GM06990 (cell line): ENCODE data around the gene HP1BP3.

Source experiments
- DNase-seq: peaks from one replicate; pipeline ENCODE4 v3.0.0-alpha.2; 2011; ENCODE audit not compliant: insufficient read length; ENCODE audit errors: extremely low read depth
- H3K27me3 ChIP-seq: replicated peaks from 2 replicates; pipeline ENCODE4 v1.6.0; 2011; ENCODE audit warnings: low read length; ENCODE audit not compliant: control insufficient read depth, insufficient read depth
- H3K36me3 ChIP-seq: 2 replicates; pipeline ENCODE4 v1.5.1; 2011; ENCODE audit warnings: low read length; ENCODE audit not compliant: control insufficient read depth, insufficient read depth
- H3K4me3 ChIP-seq: replicated peaks from 2 replicates; pipeline ENCODE4 v1.5.1; 2011; ENCODE audit warnings: low read depth, mild to moderate bottlenecking, control low read depth, low read length
- TF ChIP-seq, protein P1 (sequence below): IDR thresholded peaks from 2 replicates; pipeline ENCODE4 v1.5.1; 2011; ENCODE audit warnings: low read length, control low read depth, mild to moderate bottlenecking, inconsistent platforms; ENCODE audit not compliant: insufficient read depth, poor library complexity, severe bottlenecking

The HP1BP3 gene

DNA sequence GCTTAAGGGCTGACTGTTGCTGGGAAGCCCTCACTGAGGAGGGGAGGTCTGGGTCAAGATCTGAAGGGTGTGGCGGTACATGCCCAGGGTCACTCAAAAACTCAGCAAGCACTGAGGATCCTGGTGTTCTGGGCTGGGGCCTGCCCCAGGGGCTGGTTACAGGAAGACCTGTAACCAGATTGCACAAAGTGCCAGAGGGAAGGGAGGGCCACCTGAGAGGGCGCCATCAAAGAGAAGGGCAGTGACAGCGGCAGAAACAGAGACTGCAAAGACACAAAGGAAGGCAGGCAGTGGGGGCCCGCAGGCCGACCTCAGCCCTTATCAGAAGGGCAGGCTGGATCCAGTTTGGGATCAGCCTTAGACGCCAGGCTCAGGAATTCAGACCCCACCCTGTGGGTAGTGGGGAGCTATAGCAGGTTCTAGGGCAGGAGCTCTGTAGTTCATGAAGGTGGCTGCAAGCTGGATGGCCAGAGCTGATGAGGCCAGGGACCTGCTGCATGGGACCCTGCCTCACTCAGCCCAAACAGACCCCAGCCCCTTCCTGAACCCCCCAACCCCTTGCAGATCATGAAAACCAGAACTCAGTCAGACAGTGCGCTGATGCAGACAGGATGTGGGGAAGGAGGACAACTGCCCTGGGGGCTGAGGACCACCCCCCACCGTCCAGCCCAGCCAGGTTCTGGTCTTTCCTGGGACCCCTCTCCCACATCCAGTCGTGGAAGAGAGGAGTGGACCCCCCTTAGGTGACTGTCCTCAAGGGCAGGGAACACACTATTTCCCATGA is 58.5 kb downstream of the HP1BP3 start:
- no peak for DNase-seq
- no peaks in the 10 kb centered on the region for H3K36me3 ChIP-seq
- peaks cover 3% of the 10 kb centered on the region; the same call in 1 of the 2 replicates for H3K27me3 ChIP-seq
- no peak overlapping the region for H3K4me3 ChIP-seq
- TF ChIP-seq, protein P1, sequence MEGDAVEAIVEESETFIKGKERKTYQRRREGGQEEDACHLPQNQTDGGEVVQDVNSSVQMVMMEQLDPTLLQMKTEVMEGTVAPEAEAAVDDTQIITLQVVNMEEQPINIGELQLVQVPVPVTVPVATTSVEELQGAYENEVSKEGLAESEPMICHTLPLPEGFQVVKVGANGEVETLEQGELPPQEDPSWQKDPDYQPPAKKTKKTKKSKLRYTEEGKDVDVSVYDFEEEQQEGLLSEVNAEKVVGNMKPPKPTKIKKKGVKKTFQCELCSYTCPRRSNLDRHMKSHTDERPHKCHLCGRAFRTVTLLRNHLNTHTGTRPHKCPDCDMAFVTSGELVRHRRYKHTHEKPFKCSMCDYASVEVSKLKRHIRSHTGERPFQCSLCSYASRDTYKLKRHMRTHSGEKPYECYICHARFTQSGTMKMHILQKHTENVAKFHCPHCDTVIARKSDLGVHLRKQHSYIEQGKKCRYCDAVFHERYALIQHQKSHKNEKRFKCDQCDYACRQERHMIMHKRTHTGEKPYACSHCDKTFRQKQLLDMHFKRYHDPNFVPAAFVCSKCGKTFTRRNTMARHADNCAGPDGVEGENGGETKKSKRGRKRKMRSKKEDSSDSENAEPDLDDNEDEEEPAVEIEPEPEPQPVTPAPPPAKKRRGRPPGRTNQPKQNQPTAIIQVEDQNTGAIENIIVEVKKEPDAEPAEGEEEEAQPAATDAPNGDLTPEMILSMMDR: no peak

DNA sequence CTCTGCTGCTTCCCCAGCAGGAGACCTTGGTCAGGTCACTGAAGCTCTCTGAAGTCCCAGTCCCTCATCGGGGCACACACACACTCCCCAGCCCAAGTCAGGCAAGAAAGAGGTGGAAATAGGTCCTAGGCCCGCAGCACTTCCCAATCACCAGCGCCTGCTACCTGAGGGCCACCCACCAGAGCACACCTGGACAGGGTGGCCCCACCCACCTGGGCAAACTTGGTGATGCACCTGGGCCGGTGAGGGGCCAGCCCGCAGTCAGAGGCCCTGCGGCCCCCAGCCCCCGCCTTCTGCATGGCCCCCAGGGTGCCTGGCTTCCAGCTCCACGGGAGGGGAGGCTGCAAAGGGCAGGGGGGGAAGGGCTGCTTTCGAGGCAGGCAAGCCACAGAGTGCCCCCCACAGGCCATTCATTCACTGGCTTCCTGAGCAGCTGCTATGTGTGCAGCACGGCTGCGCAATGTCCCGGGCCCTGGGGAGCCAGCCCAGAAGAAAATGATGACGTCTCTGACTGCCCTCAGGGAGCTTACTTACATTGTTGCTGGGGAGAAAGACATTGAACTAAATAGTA is 59.3 kb downstream of the HP1BP3 start:
- H3K36me3 ChIP-seq: no peaks in the 10 kb centered on the region
- DNase-seq: no peak
- TF ChIP-seq, protein P1: peak; percentile 29
- no peak overlapping the region for H3K4me3 ChIP-seq
- H3K27me3 ChIP-seq: peaks cover 3% of the 10 kb centered on the region; the same call in 1 of the 2 replicates

DNA sequence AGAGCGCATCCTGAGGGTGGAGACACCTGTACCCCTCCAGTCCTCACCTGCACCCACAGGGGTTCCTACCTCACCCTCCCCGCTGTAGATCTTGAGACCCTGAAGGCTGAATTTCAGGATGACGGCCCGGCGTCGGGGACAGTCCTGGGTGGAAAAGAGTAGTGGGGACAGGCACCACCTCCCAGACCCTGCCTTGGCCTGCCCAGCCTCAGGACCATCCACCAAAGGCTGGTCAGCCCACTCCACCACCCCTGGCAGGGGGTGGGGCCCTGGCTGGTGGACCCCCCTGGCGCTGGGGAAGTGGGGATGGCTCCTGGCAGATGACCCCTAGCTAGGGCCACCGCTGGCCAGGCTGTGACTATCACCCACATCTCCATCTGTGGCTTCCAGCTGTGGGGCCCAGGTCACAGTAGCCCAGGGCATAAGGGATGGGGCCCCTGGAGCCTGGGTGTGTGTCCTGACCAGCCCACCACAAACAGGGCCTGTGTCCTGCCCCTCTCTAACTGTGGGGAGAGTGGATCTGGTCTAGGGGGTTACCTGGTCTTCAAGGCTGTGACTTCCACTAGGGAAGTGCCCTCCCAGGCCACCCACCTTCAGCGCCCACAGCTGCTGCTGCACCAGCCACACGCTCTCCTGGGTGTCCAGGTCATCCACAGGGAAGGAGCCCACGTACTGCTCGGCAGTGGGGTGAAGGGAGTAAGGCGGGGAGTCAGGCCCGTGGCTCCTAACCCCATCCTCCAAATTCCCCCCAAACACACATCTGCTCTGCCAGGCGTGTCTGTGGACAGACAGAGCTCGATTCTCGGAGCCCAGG is 60.0 kb downstream of the HP1BP3 start:
- TF ChIP-seq, protein P1: no peak
- DNase-seq: no peak
- Histone ChIP-seq H3K27me3 (peaks cover 3% of the 10 kb centered on the region; the same call in 1 of the 2 replicates), H3K4me3 (no peak overlapping the region), H3K36me3 (no peaks in the 10 kb centered on the region)

DNA sequence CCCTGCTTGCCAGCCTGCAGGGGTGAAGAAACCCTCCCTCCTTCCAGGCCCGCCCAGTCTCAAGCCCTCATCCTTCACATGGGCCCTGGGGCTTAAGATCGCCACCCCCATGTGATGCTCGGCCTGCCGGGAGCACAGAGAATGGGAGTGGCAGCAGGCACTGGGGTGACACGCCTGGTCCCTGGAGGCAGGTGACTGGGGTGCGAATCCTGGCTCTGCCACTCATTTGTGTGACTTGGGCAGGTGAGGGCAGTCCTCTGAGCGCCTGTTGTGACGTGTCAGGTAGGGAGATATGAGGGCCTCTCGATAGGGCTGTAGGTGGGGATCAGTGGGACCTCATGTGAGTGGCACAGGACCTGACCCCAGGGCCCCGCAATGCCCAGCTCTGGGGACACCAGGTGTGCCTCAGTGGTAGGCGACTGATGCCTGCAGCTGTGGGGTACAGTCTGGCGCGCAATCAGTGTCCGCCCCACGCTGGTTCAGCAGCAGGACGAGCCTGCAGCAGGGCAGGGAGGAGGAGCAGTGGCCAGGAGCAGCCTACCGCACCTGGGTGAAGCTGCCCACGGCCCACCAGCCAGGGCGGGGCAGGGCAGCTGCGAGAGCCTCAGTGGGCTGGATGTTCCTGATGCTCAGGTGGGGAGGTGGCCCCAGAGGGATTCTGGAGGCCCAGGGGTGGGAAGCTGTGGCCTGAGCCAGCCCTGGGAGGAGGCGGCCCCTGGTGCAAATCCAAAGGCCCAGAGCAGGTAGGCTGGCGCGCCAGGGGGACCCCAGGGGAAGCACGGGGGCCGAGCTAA is 60.8 kb downstream of the HP1BP3 start:
- Histone ChIP-seq H3K36me3 (no peaks in the 10 kb centered on the region), H3K4me3 (no peak overlapping the region), H3K27me3 (peaks cover 3% of the 10 kb centered on the region; the same call in 1 of the 2 replicates)
- TF ChIP-seq, protein P1: no peak
- DNase-seq: no peak

DNA sequence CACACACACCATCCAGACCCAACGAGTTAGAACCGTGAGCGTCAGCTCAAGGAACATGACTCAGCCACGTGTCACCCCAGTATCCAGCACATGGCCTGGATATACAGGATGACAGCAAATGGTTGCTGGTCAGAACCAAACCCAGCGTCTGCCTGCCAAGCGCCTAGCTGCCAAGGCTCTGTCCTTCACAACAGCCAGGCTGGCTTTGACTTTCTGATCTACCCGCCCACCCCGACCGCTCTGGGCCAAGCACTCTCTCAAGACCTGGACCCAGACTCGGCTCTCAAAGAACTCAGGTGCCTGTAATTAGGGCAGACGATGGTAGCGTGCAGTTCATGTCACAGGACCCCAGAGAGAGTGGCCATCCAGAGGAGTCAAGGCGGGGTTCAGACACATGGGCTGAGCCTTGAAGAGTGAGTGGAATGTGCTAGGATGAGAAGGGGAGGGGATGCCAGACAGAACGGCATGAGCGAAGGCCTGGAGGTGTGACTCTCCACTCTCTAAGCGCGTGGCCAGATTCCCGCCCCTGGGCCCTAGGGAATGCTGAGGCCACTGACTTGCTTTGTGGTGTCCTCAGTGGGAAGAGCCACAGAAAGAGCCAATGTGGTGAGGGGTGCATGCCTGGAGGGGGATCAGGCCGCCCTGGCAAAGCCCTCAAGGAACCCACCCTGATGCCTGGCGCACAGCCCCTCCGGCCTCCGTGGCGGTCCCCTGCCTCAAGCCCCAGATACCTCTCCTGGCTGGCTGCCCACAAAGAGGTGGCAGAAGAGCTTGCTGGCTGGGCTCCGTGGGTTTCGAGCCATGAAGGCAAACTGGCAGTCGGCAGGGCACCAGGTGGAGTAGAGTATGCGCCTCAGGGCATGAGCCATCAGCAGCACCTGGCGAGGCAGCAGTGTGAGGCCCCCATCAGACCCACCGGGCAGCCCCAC is 61.7 kb downstream of the HP1BP3 start:
- TF ChIP-seq, protein P1: no peak
- peaks cover 2% of the 10 kb centered on the region; the same call in 1 of the 2 replicates for H3K27me3 ChIP-seq
- no peak overlapping the region for H3K4me3 ChIP-seq
- no peaks in the 10 kb centered on the region for H3K36me3 ChIP-seq
- no peak for DNase-seq
